GM12801 (cell line): Measurements from ENCODE around the gene SCRN3.

ENCODE experiments used
- CTCF ChIP-seq: IDR thresholded peaks from one replicate; pipeline ENCODE4 v1.5.1; 2011; ENCODE audit warnings: control low read depth; ENCODE audit not compliant: insufficient read length; ENCODE audit errors: extremely low read depth

Gene SCRN3

GRCh38 chr2:174465327-174465726 lies 69.8 kb downstream of the SCRN3 start:
- TF ChIP-seq CTCF = no peak

GRCh38 chr2:174473796-174474195 lies 78.3 kb downstream of the SCRN3 start:
- TF ChIP-seq CTCF = no peak

DNA sequence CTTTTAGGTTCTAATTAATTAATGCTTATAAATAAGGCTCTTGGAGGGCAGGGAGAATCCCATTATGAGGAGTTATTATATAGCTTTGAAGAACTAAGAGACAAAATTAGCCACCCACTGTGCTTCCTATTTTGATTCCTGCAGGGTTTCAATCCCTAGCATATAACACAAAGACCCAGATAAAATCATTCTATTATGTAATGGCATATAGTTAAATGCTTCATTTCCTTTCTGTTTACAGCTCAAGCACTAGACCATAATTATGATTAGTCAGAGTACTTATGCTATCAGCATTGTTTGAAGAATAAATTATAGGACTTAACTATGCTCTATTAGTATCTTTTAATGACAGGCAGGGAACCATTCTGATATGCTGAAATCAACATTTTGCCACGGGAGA lies 82.2 kb downstream of the SCRN3 start:
- no peak for TF ChIP-seq CTCF
